T-helper 22 cell (primary cell): Measurements from ENCODE around the gene MPHOSPH10.
"Not testable (repeated sequence)": the region's sequence is repeated elsewhere in the genome, so short reads cannot be mapped to it uniquely, and the experiment has no call there.

ENCODE experiments used
- DNase-seq: peaks from one replicate; pipeline ENCODE4 v3.0.0-alpha.2; 2020; ENCODE audit warnings: low read depth

MPHOSPH10 gene, protein sequence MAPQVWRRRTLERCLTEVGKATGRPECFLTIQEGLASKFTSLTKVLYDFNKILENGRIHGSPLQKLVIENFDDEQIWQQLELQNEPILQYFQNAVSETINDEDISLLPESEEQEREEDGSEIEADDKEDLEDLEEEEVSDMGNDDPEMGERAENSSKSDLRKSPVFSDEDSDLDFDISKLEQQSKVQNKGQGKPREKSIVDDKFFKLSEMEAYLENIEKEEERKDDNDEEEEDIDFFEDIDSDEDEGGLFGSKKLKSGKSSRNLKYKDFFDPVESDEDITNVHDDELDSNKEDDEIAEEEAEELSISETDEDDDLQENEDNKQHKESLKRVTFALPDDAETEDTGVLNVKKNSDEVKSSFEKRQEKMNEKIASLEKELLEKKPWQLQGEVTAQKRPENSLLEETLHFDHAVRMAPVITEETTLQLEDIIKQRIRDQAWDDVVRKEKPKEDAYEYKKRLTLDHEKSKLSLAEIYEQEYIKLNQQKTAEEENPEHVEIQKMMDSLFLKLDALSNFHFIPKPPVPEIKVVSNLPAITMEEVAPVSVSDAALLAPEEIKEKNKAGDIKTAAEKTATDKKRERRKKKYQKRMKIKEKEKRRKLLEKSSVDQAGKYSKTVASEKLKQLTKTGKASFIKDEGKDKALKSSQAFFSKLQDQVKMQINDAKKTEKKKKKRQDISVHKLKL

DNA sequence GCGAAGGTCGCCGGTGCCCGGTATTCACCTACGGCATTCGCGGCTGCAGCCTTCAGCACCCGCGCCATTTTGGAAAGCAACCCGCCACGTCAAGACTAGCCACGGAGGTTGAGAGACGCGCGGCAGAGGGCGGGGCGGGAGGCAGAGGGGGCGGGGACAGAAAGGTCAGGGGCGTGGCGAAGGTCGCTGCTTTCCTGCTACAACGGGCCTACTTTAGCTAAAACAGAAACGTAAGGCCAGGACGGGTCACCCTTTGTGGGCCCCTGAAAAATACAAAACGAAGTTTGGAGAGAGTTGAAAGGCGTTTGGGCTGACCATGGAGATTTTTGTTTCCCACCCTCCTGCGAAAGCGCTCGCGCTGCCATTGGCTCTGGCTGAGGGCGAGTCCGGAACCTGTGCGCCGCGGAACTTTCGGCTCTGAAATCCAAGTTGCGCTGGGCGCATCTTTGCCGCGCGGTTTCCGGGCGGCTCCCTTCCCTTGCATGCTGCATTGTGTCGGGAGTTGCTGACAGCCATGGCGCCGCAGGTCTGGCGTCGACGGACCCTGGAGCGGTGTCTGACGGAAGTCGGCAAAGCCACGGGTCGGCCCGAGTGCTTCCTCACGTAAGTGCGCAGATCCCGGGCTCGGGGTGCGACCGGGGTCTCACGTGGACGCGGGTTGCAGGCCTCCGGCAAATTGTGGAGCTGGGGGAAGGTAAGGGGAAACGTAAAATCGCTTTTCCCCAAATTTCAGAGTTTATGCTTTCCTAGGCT, at the start of gene MPHOSPH10, which contains the start of gene MCEE:
MPHOSPH10 (plus strand) TSS at position 483 of the 753 bp plus-strand sequence; CDS start at position 515, 32 bp downstream.
MCEE (minus strand) TSS at position 78 of the 753 bp plus-strand sequence; CDS start at position 68, 10 bp downstream.
- DNase-seq: peak; percentile 78

GRCh38 chr2:71082402-71083252, 47.8 kb upstream of the MPHOSPH10 start:
- DNase-seq: no peak

DNA sequence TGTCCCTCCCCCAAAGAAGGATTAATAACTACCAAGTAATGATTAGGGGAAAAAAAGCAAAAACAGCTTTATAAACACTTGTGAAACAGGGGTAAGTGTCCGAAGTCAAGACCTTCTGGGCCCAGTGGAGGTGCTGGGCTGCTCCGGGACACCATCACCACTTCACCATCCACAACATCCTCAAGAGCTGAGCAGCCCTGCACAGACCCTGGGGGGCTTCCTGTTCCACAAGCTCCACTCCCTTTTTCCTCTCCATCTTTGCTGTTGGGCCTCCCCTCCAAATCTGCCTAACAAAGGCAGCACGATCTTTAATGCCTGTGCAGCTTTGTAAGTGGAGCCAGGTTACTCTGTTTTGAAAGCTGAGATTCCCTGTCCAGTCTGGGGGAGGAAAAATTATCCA, 47.1 kb upstream of the MPHOSPH10 start:
- DNase-seq: not testable (repeated sequence)

DNA sequence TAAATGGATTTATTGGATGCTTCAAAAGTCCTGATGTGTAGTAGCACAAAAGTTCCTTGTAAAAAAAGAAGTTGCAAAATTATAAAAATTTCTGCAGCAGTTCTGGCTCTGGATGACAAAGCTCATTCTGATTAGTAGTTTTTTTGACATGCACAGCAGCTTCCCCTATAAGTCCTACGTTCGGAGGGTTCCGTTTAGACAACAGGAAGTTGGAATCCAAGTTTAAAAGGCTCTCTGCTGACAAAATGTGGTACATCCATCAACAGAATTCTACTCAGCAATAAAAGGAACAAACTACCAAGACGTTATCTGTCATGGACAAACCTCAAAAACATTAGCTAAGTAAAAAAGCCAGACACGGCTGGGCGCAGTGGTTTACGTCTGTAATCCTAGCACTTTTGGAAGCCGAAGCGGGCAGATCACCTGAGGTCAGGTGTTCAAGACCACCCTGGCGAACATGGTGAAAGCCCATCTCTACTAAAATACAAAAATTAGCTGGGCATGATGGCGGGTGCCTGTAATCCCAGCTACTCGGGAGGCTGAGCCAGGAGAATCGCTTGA, 46.6 kb upstream of the MPHOSPH10 start:
- not testable (repeated sequence) for DNase-seq

DNA sequence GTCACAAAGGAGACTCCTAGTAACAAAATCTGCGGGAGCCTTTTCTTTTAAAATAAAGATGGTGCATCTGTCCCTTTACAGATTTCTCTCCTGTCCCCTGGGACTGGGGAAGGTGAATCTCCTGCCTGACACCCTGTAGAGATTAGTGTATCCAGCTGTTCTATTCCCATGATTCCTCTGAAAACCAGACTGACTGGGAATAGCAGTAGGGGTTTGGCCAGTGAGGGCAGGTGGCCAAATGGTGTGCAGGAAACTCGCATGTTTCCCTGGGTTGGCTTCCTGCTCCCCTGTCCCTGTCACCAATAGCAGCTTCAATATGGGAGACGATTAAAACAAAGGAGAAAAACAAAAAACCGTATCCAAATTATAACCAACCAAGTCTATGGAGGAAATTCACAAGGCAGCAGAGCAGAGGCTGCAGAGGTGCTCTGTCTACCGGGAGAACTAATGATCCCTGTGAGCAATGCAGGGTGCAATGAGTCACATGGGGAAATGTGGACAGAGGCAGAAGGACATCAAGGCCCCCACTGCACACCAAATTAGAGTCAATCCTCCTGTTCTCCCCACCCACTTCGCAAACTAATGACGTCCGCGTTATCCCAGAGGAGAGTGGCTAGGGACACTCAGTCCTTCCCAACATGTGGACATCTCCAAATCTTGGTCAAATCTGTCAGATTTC, 45.0 kb upstream of the MPHOSPH10 start:
- not testable (repeated sequence) for DNase-seq

- DNase-seq: not testable (repeated sequence)
Observed at GRCh38 chr2:71089475-71089874, 41.0 kb upstream of the MPHOSPH10 start.

DNA sequence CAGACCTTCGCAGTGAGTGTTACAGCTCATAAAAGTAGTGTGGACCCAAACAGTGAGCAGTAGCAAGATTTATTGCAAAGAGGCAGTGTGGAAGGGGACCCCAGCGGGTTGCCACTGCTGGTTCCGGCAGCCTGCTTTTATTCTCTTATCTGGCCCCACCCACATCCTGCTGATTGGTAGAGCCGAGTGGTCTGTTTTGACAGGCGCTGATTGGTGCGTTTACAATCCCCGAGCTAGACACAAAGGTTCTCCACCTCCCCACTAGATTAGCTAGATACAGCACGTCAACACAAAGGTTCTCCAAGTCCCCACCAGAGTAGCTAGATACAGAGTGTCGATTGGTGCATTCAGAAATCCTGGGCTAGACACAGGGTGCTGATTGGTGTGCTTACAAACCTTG, 38.6 kb upstream of the MPHOSPH10 start:
- DNase-seq: not testable (repeated sequence)

DNA sequence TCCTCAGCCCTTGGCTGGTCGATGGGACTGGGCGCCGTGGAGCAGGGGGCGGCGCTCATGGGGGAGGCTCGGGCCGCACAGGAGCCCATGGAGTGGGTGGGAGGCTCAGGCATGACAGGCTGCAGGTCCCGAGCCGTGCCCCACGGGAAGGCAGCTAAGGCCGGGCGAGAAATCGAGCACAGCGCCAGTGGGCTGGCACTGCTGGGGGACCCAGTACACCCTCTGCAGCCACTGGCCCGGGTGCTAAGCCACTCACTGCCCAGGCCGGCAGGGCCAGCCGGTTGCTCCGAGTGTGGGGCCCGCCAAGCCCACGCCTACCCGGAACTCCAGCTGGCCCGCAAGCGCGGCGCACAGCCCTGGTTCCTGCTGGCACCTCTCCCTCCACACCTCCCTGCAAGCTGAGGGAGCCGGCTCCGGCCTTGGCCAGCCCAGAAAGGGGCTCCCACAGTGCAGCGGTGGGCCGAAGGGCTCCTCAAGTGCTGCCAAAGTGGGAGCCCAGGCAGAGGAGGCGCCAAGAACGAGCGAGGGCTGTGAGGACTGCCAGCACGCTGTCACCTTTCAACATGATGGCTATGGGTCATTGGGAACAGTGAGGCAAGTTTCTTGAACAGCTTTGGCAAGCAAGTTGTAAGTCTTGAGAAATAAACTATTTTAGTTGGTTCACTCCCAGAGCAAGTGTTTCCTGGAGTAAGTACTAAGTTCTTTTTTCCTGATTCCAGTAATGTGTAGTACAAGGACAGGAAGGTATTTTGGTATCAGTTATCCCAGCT, 37.8 kb upstream of the MPHOSPH10 start:
- not testable (repeated sequence) for DNase-seq

GRCh38 chr2:71100195-71100964, 30.1 kb upstream of the MPHOSPH10 start:
- DNase-seq: no peak

GRCh38 chr2:71101656-71102055, 28.8 kb upstream of the MPHOSPH10 start:
- no peak for DNase-seq

DNA sequence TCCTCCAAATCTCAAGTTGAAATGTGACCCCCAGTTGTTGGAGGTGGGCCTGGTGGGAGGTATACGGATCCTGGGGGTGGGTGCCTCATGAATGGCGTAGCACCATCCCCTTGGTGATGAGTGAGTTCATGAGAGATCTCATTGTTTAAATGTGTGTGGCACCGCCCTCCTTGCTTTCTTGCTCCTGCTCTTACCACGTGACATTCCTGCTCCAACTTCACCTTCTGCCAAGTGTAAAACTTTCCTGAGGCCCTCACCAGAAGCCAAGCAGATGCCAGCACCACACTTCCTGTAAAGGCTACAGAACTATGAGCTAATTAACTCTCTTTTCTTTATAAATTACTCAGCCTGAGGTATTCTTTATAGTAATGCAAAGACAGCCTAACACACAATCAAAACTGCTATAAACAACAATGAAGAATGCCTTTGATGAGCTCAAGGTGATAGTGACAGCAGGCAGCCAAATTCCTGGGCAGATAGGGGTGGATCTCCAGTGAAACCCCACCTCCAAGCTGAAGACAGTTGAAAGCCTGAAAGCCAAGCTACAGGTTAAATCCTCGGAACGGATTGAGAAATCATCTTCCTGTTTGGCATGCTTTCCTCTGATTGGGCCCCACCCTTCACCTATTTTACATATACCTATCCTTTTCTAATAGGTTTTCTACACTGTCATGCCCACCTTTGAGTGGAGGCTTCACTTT, 27.3 kb upstream of the MPHOSPH10 start:
- no peak for DNase-seq

- no peak for DNase-seq
Observed at GRCh38 chr2:71103809-71104208, 26.6 kb upstream of the MPHOSPH10 start.

GRCh38 chr2:71106463-71106862, 24.0 kb upstream of the MPHOSPH10 start:
- not testable (repeated sequence) for DNase-seq

DNA sequence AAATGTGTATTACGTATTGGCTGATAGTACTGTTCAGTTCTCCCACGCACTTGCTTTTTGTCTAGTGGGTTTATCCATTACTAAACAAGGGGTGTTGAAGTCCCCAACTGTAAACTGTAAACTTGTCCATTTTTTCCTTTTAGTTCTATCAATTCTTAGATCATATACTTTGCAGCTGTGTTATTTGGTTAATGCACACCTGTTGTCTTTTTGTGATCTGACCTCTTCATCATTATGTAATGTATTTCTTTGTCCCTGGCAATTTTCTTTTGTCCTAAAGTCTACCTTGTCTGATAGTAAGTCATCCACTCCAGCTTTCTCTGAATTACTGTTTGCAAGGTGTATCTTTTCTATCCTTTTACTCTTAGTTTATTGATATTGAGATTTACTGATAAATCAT, 22.3 kb upstream of the MPHOSPH10 start:
- no peak for DNase-seq

- no peak for DNase-seq
Observed at GRCh38 chr2:71113843-71114242, 16.6 kb upstream of the MPHOSPH10 start.

DNA sequence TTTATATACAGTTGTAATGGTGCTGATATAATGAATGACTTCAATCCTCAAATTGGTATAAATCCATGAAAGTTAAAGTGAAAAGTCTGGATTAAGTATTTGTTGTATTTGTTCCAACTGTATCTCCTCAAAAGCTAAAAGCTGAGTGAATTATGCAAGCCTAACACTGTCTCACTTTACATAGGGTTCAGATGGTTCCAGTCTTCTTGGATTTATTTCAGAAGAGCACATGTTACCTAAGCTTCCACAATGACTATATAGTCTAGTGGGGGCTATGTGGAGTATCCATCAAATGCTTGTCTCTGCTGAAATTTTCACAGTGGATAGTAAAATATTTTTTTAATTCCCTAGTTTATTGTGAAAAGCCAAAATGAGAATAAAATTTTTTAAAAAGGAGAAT, 13.4 kb upstream of the MPHOSPH10 start:
- DNase-seq: no peak

- DNase-seq: no peak
Observed at GRCh38 chr2:71120195-71120594, 10.2 kb upstream of the MPHOSPH10 start.

GRCh38 chr2:71121479-71121878, 9.0 kb upstream of the MPHOSPH10 start:
- no peak for DNase-seq
